NOMO-1 treated with DMSO at 0.1 percent for 48 hours (cell line): ENCODE results near the gene FRS2.

ENCODE experiments used
- DNase-seq: peaks from one replicate; lab custom pipeline; 2025; ENCODE audit not compliant: unreplicated experiment; lab: John Stamatoyannopoulos, UW

FRS2 gene

DNA sequence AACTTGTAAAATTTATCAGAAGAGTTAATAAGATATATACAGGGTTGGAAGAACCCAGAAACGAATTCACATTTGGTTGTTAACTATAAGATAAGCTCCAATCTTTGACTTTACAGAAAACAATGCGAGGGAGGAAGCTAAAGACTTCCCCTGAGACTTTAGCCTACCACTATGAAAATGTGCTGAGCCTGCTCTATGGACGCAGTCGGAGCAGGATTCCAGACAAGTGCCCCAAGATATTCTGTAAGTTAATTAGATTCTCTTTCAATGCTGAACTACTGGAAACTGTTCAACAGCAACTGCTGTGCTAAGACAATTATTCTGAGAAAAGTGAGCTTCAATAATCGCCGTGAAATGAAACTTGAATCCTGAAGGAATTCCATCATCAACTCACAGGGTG, 148.9 kb downstream of the FRS2 start:
- no peak for DNase-seq

- DNase-seq, result no peak
These were observed 149.9 kb downstream of the FRS2 start for GRCh38 chr12:69620077-69620476.

- DNase-seq, result no peak
These were observed 150.7 kb downstream of the FRS2 start for GRCh38 chr12:69620921-69621320.

DNA sequence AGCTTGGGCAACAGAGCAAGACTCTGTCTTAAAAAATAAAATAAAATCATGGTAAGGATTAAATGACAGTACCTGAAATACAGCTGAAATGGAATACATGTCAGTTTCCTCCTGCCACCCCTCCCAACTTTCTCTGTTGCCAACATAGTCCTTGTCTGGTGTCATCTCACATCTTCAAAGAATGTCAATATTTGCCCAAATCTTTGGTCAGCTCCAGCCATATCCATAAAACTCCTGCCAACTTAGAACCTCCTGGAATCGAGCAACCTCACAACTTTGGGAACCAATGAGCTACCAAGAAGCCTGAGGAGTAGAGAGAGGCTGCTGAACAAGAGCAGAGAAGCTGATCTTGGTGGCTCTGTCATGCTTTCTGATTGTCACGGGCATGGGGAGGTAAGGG, 151.4 kb downstream of the FRS2 start:
- no peak for DNase-seq

GRCh38 chr12:69623970-69624369, 153.8 kb downstream of the FRS2 start:
- DNase-seq, result no peak

- no peak for DNase-seq
These were observed 157.3 kb downstream of the FRS2 start for GRCh38 chr12:69627501-69627900.
